HepG2 (cell line): ENCODE data around the gene PIGC. TPM values are rescaled to one million over a fixed set of nuclear protein-coding genes. Genes with fewer than 3 reads are reported as not detected.

ENCODE experiments used
- ATAC-seq: fragments of 200-7000 bp; cut with Tn5 transposase; 3 replicates; pipeline ENCODE4 v1.9.1; 2020; ENCODE audit warnings: mild to moderate bottlenecking, moderate library complexity
- BruUV-seq: library from RNA; stranded (reverse); fragments of 400-500 nt; replicated peaks from 2 replicates; lab custom pipeline; 2021; lab: Mats Ljungman, UMichigan
- CTCF ChIA-PET: fragments of 300-600 bp; formaldehyde crosslinking; extraction: SDS; loops from one replicate; lab custom pipeline; 2021; ENCODE audit warnings: low total read pairs, inconsistent platforms, low intra/inter-chr PET ratio; lab: Yijun Ruan, JAX
- POLR2A ChIA-PET: fragments of 350-600 bp; sonication (Branson Sonifier 250); formaldehyde crosslinking; loops from one replicate; lab custom pipeline; 2020; ENCODE audit warnings: antibody characterized with exemption, inconsistent platforms; lab: Yijun Ruan, JAX
- DNase-seq: peaks from one replicate; pipeline ENCODE4 v3.0.0-alpha.2; 2015; ENCODE audit warnings: low spot score
- FAIRE-seq: peaks from 3 replicates; lab custom pipeline; 2011; peaks lifted over from hg19 to GRCh38; lab: Jason Lieb, UNC
- H2AFZ ChIP-seq: one replicate; pipeline ENCODE4 v1.6.1; 2011; ENCODE audit warnings: low read length, inconsistent platforms
- H3K27ac ChIP-seq: fragments of 300-600 bp; 3 replicates; pipeline ENCODE4 v1.8.0; 2011; ENCODE audit warnings: mixed run types, mild to moderate bottlenecking, mixed read lengths, low read length, inconsistent platforms; ENCODE audit not compliant: insufficient read depth; ENCODE audit errors: extremely low read length
- H3K27me3 ChIP-seq, 2 experiments: fragments of 200-600 bp in 1 of 2; 2 replicates in 1 of 2; 3 replicates in 1 of 2; pipeline versions ENCODE4 v1.6.0 to v1.8.0; 2011; ENCODE audit warnings: low read length in 2 of 2, mild to moderate bottlenecking in 2 of 2, moderate library complexity in 2 of 2, inconsistent platforms in 1 of 2; ENCODE audit not compliant: insufficient read depth in 2 of 2, control insufficient read depth in 1 of 2
- H3K36me3 ChIP-seq, 2 experiments: fragments of 200-600 bp in 1 of 2; replicated peaks in 1 of 2; 2 replicates in 1 of 2; 3 replicates in 1 of 2; pipeline versions ENCODE4 v1.5.1 to v1.8.0; 2011; ENCODE audit warnings: low read length in 2 of 2, inconsistent platforms in 1 of 2; ENCODE audit not compliant: insufficient read depth in 2 of 2, control insufficient read depth in 1 of 2
- H3K4me1 ChIP-seq: 2 replicates; pipeline ENCODE4 v1.5.1; 2012; ENCODE audit warnings: low read length, inconsistent platforms; ENCODE audit not compliant: insufficient read depth
- H3K4me2 ChIP-seq: 2 replicates; pipeline ENCODE4 v1.6.0; 2011; ENCODE audit warnings: low read depth, low read length, inconsistent platforms
- H3K4me3 ChIP-seq, 3 experiments: fragments of 200-600 bp in 1 of 3; sonication (generic), shearing (Covaris generic) in 1 of 3; replicated peaks in 1 of 3; 2 replicates each; pipeline ENCODE4 v1.5.1; 2011 to 2016; ENCODE audit warnings: low read length in 3 of 3, inconsistent platforms in 2 of 3, low read depth in 2 of 3, mild to moderate bottlenecking in 2 of 3, control low read depth in 1 of 3, mixed read lengths in 1 of 3; ENCODE audit not compliant: insufficient read depth in 1 of 3
- H3K79me2 ChIP-seq: one replicate; pipeline ENCODE4 v1.6.1; 2011; ENCODE audit warnings: low read length, inconsistent platforms; ENCODE audit not compliant: insufficient read depth
- H3K9ac ChIP-seq: 2 replicates; pipeline ENCODE4 v1.6.0; 2011; ENCODE audit warnings: mild to moderate bottlenecking, low read depth, low read length, inconsistent platforms; ENCODE audit not compliant: insufficient read depth
- H3K9me3 ChIP-seq: 2 replicates; pipeline ENCODE4 v1.5.1; 2012; ENCODE audit warnings: mild to moderate bottlenecking, low read length
- H4K20me1 ChIP-seq: 2 replicates; pipeline ENCODE4 v1.6.0; 2011; ENCODE audit warnings: inconsistent platforms, mild to moderate bottlenecking, low read length, moderate library complexity; ENCODE audit not compliant: insufficient read depth
- DR1 ChIP-seq: sonication (generic); formaldehyde crosslinking; IDR thresholded peaks from 2 replicates; pipeline ENCODE4 v1.8.0; 2021; ENCODE audit warnings: mild to moderate bottlenecking, missing genetic modification reagents, inconsistent platforms
- FOXP1 ChIP-seq, 2 experiments: fragments of 450-650 bp in 1 of 2; IDR thresholded peaks; 2 replicates each; pipeline ENCODE4 v1.6.1; 2017 to 2018; ENCODE audit warnings: antibody characterized with exemption in 1 of 2
- GFI1 ChIP-seq: sonication (generic); formaldehyde crosslinking; IDR thresholded peaks from 2 replicates; pipeline ENCODE4 v1.5.0; 2020; ENCODE audit warnings: missing genetic modification reagents, mild to moderate bottlenecking, borderline replicate concordance
- HOXA3 ChIP-seq: sonication (generic); formaldehyde crosslinking; IDR thresholded peaks from 2 replicates; pipeline ENCODE4 v1.5.0; 2020; ENCODE audit warnings: missing genetic modification reagents
- KAT2B ChIP-seq: fragments of 150-350 bp; IDR thresholded peaks from 2 replicates; pipeline ENCODE4 v1.6.1; 2014; ENCODE audit warnings: low read depth, low read length, borderline replicate concordance
- TAF1 ChIP-seq: sonication (generic); formaldehyde crosslinking; IDR thresholded peaks from 2 replicates; pipeline ENCODE4 v1.4.0; 2020; ENCODE audit warnings: missing genetic modification reagents
- TCF7L2 ChIP-seq: IDR thresholded peaks from 2 replicates; pipeline ENCODE4 v1.6.1; 2011; ENCODE audit warnings: mild to moderate bottlenecking, low read depth, low read length, moderate library complexity
- ZEB1 ChIP-seq: IDR thresholded peaks from 2 replicates; pipeline ENCODE4 v1.6.1; 2012; ENCODE audit warnings: mild to moderate bottlenecking, low read depth, inconsistent platforms; ENCODE audit not compliant: insufficient replicate concordance
- ZNF34 ChIP-seq: sonication (generic); formaldehyde crosslinking; IDR thresholded peaks from 2 replicates; pipeline ENCODE4 v1.4.0; 2020; ENCODE audit warnings: mild to moderate bottlenecking, missing genetic modification reagents, borderline replicate concordance
- ZNF557 ChIP-seq: sonication (generic); formaldehyde crosslinking; IDR thresholded peaks from 2 replicates; pipeline ENCODE4 v1.4.0; 2020; ENCODE audit warnings: missing genetic modification reagents
- ZNF724P ChIP-seq: sonication (generic); formaldehyde crosslinking; IDR thresholded peaks from 2 replicates; pipeline ENCODE4 v1.8.0; 2022; ENCODE audit warnings: missing genetic modification reagents, borderline replicate concordance
- ZNF891 ChIP-seq: sonication (generic); formaldehyde crosslinking; IDR thresholded peaks from 2 replicates; pipeline ENCODE4 v1.5.0; 2020; ENCODE audit warnings: mild to moderate bottlenecking, missing genetic modification reagents
- WGBS: methylation state at CpG from one replicate; pipeline ENCODE4 v1.1.6; 2017; ENCODE audit warnings: low lambda C conversion rate; 5-methylcytosine and 5-hydroxymethylcytosine counted together
- in situ Hi-C: cut with HindIII; loops from 2 replicates; pipeline ENCODE4 v1.10.0; 2017; ENCODE audit warnings: low pct_unique_long_range_greater_than_20kb; ENCODE audit not compliant: extremely low pct_ligation_motif_present
- intact Hi-C: fragments of 100-400 bp; cut with micrococcal nuclease; formaldehyde crosslinking; loops from one replicate; pipeline ENCODE4 v1.10.0; 2022; ENCODE audit not compliant: unreplicated experiment
- polyA plus RNA-seq, 8 experiments: library from polyadenylated mRNA; depleted of rRNA in 3 of 8; stranded (reverse) in 7 of 8; unstranded in 1 of 8; fragments of >200 nt; fragmentation: Illumina TruSeq in 4 of 8; extraction: Trizol in 4 of 8; gene quantifications; 2 replicates each; pipeline versions ENCODE4 v1.2.1 to v1.2.3, GENCODE V29; 2011 to 2016; ENCODE audit warnings: low read depth in 4 of 8, missing spikeins in 1 of 8, mixed read lengths in 1 of 8; ENCODE audit not compliant: insufficient read depth in 1 of 8
- total RNA-seq, 5 experiments: library from RNA; depleted of rRNA; stranded (reverse); fragments of >200 nt; fragmentation: Illumina TruSeq; extraction: Trizol; gene quantifications; 2 replicates each; pipeline ENCODE4 v1.2.3, GENCODE V29; 2016; ENCODE audit warnings: low read depth in 1 of 5
- TF ChIP-seq, protein P1 (sequence below): sonication (generic); formaldehyde crosslinking; IDR thresholded peaks from 2 replicates; pipeline ENCODE4 v1.4.0; 2020; ENCODE audit warnings: missing genetic modification reagents
- TF ChIP-seq, protein P2 (sequence below): sonication (generic); formaldehyde crosslinking; IDR thresholded peaks from 2 replicates; pipeline ENCODE4 v1.4.0; 2020; ENCODE audit warnings: missing genetic modification reagents
- TF ChIP-seq, protein P3 (sequence below): IDR thresholded peaks from 2 replicates; pipeline ENCODE4 v1.6.1; 2016; ENCODE audit warnings: low read depth, borderline replicate concordance
- TF ChIP-seq, protein P4 (sequence below): sonication (generic); formaldehyde crosslinking; conservative IDR thresholded peaks from 2 replicates; pipeline ENCODE4 v1.4.0; 2020; ENCODE audit warnings: missing genetic modification reagents

The PIGC gene
- total and polyA plus RNA-seq, 2 of the 13 experiments (the other 11 are each of a cell fraction or from before 2014, with no cell fraction given): 26.7 to 29.5 TPM

DNA sequence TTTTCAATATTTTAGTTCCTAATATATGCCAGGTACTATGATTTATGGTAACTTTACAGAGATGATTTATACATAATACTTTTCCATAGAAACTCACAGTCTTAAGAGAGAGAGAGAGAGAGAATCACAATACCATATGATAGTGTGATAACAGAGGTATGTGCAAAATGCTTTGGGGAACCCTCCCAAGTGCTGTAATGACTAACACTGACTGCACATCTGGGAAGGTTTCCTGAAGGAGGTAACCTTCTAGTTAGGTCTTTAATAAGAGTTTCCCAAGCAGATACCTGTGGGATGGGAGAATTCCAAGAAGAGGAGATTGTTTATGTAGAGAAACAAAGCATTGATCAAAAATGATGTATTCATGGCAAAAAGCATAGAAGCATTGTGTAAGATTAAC lies 34.6 kb upstream of the PIGC start:
- DNase-seq (no peak), FAIRE-seq (no peak), ATAC-seq (no peak)
- no TSS peak for BruUV-seq
- Histone ChIP-seq H3K79me2 (no peaks in the 10 kb centered on the region), H3K27ac (no peak overlapping the region), H3K4me2 (no peak overlapping the region), H3K27me3 (no peaks in the 10 kb centered on the region), H3K36me3 (no peaks in the 10 kb centered on the region), H4K20me1 (no peaks in the 10 kb centered on the region), H2AFZ (no peak overlapping the region), H3K4me1 (peaks cover 38% of the 10 kb centered on the region), H3K4me3 (no peak overlapping the region), H3K9ac (no peak overlapping the region), H3K9me3 (no peaks in the 10 kb centered on the region)
- intact Hi-C loops (no loop called here), in situ Hi-C loops (no loop called here)
- CTCF ChIA-PET: no interaction called here
- POLR2A ChIA-PET: no interaction called here
- TF ChIP-seq TAF1 (CRISPR knock-in tag): no peak
- TF ChIP-seq KAT2B: no peak
- no peak for TF ChIP-seq TCF7L2
- TF ChIP-seq ZNF724P (CRISPR knock-in tag): no peak

DNA sequence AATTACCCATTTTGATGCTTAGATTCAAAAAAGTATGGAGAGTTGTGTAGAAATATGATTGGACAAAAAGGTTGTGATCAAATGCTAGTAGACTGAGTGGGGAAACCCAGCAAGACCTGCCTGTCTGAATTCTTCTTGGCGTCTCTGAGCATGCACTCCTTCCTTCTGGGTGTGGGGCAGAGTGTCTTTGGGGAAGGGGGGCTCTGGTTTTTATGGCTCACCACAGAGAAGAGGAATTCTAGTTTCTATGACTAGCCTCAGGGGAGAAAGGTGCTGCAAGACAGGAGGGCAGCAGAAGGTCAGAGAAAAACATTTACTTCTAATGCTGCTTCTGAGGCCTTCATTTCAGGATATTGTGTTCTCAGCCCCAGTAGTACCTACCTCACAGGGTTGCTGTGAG lies 33.9 kb upstream of the PIGC start:
- Histone ChIP-seq H3K4me1 (peaks cover 41% of the 10 kb centered on the region), H2AFZ (no peak overlapping the region), H3K27ac (no peak overlapping the region), H3K36me3 (no peaks in the 10 kb centered on the region), H4K20me1 (no peaks in the 10 kb centered on the region), H3K27me3 (no peaks in the 10 kb centered on the region), H3K79me2 (no peaks in the 10 kb centered on the region), H3K4me3 (no peak overlapping the region), H3K4me2 (no peak overlapping the region), H3K9ac (no peak overlapping the region), H3K9me3 (no peaks in the 10 kb centered on the region)
- BruUV-seq: no TSS peak
- ChIA-PET CTCF (no interaction called here), POLR2A (no interaction called here)
- DNase-seq (no peak), ATAC-seq (no peak), FAIRE-seq (no peak)
- in situ Hi-C loops: no loop called here
- 94% methylated on average over 1 of the region's 1 CpG for WGBS
- intact Hi-C loops: no loop called here
- no peak for TF ChIP-seq ZNF557 (CRISPR knock-in tag)
- no peak for TF ChIP-seq GFI1 (CRISPR knock-in tag)
- no peak for TF ChIP-seq ZNF34 (CRISPR knock-in tag)
- TF ChIP-seq ZEB1: no peak
- TF ChIP-seq FOXP1 (IDR thresholded peaks at IDR 0.05): no peak
- TF ChIP-seq FOXP1 (CRISPR knock-in tag; IDR thresholded peaks at IDR 0.05): no peak
- TF ChIP-seq, protein P1, sequence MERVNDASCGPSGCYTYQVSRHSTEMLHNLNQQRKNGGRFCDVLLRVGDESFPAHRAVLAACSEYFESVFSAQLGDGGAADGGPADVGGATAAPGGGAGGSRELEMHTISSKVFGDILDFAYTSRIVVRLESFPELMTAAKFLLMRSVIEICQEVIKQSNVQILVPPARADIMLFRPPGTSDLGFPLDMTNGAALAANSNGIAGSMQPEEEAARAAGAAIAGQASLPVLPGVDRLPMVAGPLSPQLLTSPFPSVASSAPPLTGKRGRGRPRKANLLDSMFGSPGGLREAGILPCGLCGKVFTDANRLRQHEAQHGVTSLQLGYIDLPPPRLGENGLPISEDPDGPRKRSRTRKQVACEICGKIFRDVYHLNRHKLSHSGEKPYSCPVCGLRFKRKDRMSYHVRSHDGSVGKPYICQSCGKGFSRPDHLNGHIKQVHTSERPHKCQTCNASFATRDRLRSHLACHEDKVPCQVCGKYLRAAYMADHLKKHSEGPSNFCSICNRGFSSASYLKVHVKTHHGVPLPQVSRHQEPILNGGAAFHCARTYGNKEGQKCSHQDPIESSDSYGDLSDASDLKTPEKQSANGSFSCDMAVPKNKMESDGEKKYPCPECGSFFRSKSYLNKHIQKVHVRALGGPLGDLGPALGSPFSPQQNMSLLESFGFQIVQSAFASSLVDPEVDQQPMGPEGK (CRISPR knock-in tag): no peak
- TF ChIP-seq ZNF724P (CRISPR knock-in tag): no peak
- TF ChIP-seq, protein P2, sequence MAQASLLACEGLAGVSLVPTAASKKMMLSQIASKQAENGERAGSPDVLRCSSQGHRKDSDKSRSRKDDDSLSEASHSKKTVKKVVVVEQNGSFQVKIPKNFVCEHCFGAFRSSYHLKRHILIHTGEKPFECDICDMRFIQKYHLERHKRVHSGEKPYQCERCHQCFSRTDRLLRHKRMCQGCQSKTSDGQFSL: no peak
- TF ChIP-seq, protein P3, sequence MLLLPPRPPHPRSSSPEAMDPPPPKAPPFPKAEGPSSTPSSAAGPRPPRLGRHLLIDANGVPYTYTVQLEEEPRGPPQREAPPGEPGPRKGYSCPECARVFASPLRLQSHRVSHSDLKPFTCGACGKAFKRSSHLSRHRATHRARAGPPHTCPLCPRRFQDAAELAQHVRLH: no peak
- TF ChIP-seq, protein P4, sequence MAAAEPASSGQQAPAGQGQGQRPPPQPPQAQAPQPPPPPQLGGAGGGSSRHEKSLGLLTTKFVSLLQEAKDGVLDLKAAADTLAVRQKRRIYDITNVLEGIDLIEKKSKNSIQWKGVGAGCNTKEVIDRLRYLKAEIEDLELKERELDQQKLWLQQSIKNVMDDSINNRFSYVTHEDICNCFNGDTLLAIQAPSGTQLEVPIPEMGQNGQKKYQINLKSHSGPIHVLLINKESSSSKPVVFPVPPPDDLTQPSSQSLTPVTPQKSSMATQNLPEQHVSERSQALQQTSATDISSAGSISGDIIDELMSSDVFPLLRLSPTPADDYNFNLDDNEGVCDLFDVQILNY (CRISPR knock-in tag): no peak
- no peak for TF ChIP-seq ZNF891
- TF ChIP-seq DR1 (CRISPR knock-in tag): no peak
- TF ChIP-seq HOXA3 (CRISPR knock-in tag): no peak
